ENCODE data around the gene PHF10. TPM values are rescaled to one million over a fixed set of nuclear protein-coding genes. Genes with fewer than 3 reads are reported as not detected.
"Not testable (repeated sequence)": the region's sequence is repeated elsewhere in the genome, so short reads cannot be mapped to it uniquely, and the experiment has no call there.

The PHF10 gene
- total RNA-seq: 10 to 100 TPM; 39.4 to 74.3 (median 60.0) TPM

DNA sequence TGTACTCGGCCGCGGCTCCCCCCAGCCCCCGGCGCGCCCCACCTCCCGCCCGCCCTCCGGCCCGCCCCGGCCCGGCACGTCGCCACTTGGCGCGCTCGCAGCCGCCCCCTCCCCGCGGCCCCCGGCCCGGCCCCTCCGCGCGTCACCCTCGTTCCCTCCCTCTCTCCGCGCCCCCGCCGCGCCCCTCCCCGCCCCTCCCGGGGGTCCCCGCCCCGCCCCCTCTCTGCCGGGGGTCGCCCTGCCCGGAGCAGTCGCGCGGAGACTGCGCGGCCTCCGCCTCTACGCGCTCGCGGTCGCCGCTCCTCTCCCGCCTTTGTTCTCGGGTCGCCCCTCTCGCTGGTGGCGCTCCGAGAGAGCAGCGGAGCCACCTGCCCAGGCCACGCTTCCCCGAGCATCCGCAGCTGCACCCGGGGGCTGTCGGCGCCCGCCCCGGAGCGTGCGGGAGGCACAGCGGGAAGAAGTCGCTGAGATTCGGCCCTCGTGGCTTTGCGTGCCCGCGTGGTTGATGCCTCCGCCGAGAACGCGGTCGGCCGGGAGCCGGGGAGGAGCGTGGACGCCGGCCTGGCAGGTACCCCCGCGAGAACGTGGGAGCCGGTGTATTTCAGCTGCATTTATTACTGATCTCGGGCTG, at the start of gene PHF10:
PHF10 (minus strand) TSS at position 7 of the 631 bp plus-strand sequence. CDS start 569 bp downstream, outside the sequence.
- no peaks in the 10 kb centered on the region for H3K36me3 ChIP-seq
- WGBS, 2 donors: 0% methylated on average over 11 of the region's 89 CpGs; no CpG with 5 or more reads in 1 of the 2 donors
- H3K4me3 ChIP-seq (replicated peaks in 1 of 3): peak within 1 kb of the TSS; percentile 47 to 78 (median 75)
- TF ChIP-seq POLR2A (IDR thresholded peaks at IDR 0.05): no peak
- DNase-seq: peak; percentile 55 to 56
- H3K4me1 ChIP-seq: peaks cover 12 to 16% of the 10 kb centered on the region in 2 donors
- intact Hi-C loops (cut with DNase I): no loop called here
- H3K27me3 ChIP-seq: no peaks in the 10 kb centered on the region
- no peaks in the 10 kb centered on the region for H3K9me3 ChIP-seq
- H3K27ac ChIP-seq: peak within 1 kb of the TSS; percentile 77 to 97 (median 89)

DNA sequence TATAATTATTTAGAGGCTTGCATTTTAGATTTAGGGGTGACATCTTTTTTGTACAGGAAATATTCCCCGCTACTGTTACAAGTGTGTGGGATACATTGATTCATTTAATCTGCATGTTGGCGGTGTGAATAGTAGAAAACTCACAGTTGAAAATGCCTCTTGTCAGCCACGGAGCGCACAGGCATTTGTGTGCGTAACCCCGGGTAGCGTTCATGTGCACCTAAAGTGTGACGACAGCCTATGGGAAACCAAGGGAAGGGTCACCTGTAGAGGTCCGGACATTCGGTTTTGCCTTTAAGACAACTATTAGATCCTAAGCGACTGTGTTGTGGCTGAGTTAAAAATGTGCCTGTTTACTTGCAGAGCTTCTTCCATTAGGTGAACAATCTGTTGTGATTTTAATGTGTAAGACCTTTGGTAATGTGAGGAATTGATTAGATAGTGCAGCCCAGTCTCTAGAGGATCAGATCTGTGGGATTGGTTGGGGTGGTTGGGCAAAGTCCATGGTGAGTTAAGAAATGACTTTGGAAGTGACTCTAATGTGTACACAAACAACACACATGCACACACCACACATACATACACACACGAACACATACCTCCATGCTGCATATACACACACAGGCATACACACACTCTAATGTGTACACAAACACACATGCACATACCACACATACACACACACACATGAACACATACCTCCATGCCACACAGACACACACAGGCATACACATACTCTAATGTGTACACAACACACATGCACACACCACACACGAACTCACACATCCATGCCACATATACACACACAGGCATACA, 42.8 kb upstream of the PHF10 start:
- WGBS, 2 donors: 94 to 96% methylated on average over 13 of the region's 13 CpGs
- no peak overlapping the region for H3K4me3 ChIP-seq (replicated peaks in 1 of 3)
- no peaks in the 10 kb centered on the region for H3K27me3 ChIP-seq
- TF ChIP-seq, protein P1, sequence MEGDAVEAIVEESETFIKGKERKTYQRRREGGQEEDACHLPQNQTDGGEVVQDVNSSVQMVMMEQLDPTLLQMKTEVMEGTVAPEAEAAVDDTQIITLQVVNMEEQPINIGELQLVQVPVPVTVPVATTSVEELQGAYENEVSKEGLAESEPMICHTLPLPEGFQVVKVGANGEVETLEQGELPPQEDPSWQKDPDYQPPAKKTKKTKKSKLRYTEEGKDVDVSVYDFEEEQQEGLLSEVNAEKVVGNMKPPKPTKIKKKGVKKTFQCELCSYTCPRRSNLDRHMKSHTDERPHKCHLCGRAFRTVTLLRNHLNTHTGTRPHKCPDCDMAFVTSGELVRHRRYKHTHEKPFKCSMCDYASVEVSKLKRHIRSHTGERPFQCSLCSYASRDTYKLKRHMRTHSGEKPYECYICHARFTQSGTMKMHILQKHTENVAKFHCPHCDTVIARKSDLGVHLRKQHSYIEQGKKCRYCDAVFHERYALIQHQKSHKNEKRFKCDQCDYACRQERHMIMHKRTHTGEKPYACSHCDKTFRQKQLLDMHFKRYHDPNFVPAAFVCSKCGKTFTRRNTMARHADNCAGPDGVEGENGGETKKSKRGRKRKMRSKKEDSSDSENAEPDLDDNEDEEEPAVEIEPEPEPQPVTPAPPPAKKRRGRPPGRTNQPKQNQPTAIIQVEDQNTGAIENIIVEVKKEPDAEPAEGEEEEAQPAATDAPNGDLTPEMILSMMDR (IDR thresholded peaks at IDR 0.05): no peak
- no peak for TF ChIP-seq POLR2A (IDR thresholded peaks at IDR 0.05)
- H3K27ac ChIP-seq: no peak overlapping the region
- no peak for DNase-seq
- H3K36me3 ChIP-seq: peaks cover 4 to 31% of the 10 kb centered on the region in 2 donors
- peaks cover 0 to 11% of the 10 kb centered on the region in 2 donors for H3K4me1 ChIP-seq
- no peaks in the 10 kb centered on the region for H3K9me3 ChIP-seq
- intact Hi-C loops (cut with DNase I): no loop called here

DNA sequence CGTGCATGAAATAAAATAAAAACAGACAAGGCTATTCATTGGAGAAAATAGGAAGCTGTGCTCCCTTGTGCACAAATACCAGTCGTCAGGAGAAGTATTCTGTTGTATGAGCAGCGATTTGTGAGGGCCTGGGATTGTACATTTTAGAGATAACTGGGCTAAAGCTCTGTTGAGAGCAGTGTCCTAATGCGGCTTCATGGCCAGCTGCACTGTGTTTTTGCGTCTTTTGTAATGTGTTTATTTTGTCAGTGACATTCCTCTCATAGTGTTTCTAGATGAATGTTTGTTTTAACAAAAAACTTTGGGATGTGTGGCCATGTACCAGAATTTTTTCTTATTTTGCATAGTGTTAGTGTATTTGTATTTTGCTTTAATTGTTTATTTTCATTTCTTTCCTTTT, 41.9 kb upstream of the PHF10 start:
- TF ChIP-seq, protein P1 (IDR thresholded peaks at IDR 0.05): no peak
- peak in 1 of 2 donors; percentile 16 for TF ChIP-seq POLR2A (IDR thresholded peaks at IDR 0.05)
- H3K27ac ChIP-seq: peak overlapping the region in 1 of 3 donors; percentile 66

DNA sequence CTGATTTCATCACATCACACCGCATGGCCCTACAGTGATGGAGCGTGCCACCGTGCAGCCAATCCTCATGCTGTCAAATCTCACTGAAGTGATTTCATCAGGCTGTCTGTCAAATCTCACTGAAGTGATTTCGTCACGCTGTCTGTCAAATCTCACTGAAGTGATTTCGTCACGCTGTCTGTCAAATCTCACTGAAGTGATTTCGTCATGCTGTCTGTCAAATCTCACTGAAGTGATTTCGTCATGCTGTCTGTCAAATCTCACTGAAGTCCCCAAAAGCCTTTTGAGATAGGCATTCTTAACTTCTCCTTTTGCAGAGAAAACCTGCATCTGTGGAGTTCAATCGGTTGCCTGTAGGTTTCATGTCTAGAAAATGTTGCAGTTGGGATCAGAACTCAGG, 41.5 kb upstream of the PHF10 start:
- H3K4me3 ChIP-seq (replicated peaks in 1 of 3); H3K9me3 ChIP-seq; H3K27me3 ChIP-seq; intact Hi-C loops (cut with DNase I); DNase-seq: not testable (repeated sequence)
- Histone ChIP-seq H3K36me3 (peaks cover 0 to 37% of the 10 kb centered on the region in 2 donors), H3K4me1 (peaks cover 0 to 11% of the 10 kb centered on the region in 2 donors), H3K27ac (peak overlapping the region in 1 of 3 donors; percentile 66)
- 92 to 93% methylated on average over 10 of the region's 10 CpGs for WGBS, 2 donors

More for the DNA sequence above, 41.9 kb upstream of the PHF10 start:
- no peak for DNase-seq
- 77 to 79% methylated on average over 5 of the region's 5 CpGs for WGBS, 2 donors
- no peak overlapping the region for H3K4me3 ChIP-seq (replicated peaks in 1 of 3)
- H3K9me3 ChIP-seq: no peaks in the 10 kb centered on the region
- H3K36me3 ChIP-seq: peaks cover 0 to 33% of the 10 kb centered on the region in 2 donors
- H3K27me3 ChIP-seq: no peaks in the 10 kb centered on the region
- intact Hi-C loops (cut with DNase I): no loop called here
- H3K4me1 ChIP-seq: peaks cover 0 to 11% of the 10 kb centered on the region in 2 donors

DNA sequence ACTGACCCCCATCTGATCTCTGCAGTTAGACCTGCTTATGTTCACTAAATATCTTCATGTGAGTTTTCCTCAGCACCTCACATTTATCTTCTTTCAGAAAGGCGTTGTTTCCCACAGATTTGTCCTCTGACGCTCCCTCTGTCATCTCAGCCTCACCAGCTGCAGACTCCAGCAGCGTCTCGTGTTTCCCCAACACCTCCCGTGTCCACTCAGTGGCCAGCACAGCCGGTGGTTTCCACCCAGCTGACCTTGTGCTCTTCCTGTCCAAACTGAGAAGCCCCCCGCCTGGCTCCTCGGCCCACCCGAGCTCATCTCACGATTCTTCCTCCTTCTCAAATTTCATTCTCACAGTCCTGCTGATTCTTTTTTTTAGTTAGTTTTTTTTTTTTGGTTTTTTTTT, 39.6 kb upstream of the PHF10 start:
- Histone ChIP-seq H3K4me1 (peaks cover 0 to 11% of the 10 kb centered on the region in 2 donors), H3K36me3 (peaks cover 7 to 50% of the 10 kb centered on the region in 2 donors), H3K4me3 (replicated peaks in 1 of 3) (no peak overlapping the region), H3K27ac (no peak overlapping the region), H3K9me3 (no peaks in the 10 kb centered on the region), H3K27me3 (no peaks in the 10 kb centered on the region)
- WGBS, 2 donors: 84 to 89% methylated on average over 10 of the region's 10 CpGs
- DNase-seq: no peak
- intact Hi-C loops (cut with DNase I): no loop called here
- TF ChIP-seq POLR2A (IDR thresholded peaks at IDR 0.05): no peak
- TF ChIP-seq, protein P1 (IDR thresholded peaks at IDR 0.05): no peak
